GM23248 (cell line): Measurements from ENCODE around the gene FLT1.

Experiments used
- EZH2 ChIP-seq: fragments of 200-600 bp; sonication (generic); IDR thresholded peaks from 2 replicates; pipeline ENCODE4 v1.6.1; 2018; ENCODE audit warnings: antibody characterized with exemption, mild to moderate bottlenecking; ENCODE audit not compliant: insufficient read depth, poor library complexity, severe bottlenecking
- EZH2phosphoT487 ChIP-seq: fragments of 200-600 bp; sonication (generic); IDR thresholded peaks from 2 replicates; pipeline ENCODE4 v1.6.1; 2018; ENCODE audit warnings: antibody characterized with exemption, moderate library complexity, mild to moderate bottlenecking, low read depth; ENCODE audit not compliant: insufficient read depth

- TF ChIP-seq EZH2phosphoT487 (no peak), EZH2 (no peak)
Measured at GRCh38 chr13:28455580-28456194, 39.2 kb downstream of the FLT1 start.
